GM10266 (cell line): Measurements from ENCODE around the gene PLAAT1.

ENCODE experiments used
- DNase-seq: peaks from one replicate; pipeline ENCODE4 v3.0.0; 2012; ENCODE audit errors: extremely low spot score
- CTCF ChIP-seq: IDR thresholded peaks from 2 replicates; pipeline ENCODE4 v1.5.1; 2012; ENCODE audit warnings: mild to moderate bottlenecking, low read depth; ENCODE audit not compliant: control insufficient read depth, insufficient read depth; ENCODE audit errors: missing control alignments

PLAAT1 gene

DNA sequence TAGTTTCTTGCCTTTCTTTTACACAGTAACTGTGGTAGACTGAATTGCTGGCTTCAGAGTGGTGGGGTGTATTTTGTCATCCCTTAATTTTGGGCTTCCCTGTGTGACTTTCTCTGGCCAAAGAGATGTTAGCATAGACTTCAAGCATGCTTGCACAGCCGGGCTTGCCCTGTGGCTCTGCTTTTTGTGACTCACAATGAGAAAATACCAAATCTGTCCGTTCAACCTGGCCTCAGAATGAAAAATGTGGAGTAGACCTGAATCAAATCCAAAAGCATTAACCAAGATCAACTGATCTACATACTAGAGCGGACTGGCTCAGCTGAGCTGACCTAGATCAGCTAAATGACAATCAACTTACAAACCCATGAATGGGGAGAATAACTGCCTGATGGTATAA lies 51.4 kb downstream of the PLAAT1 start:
- TF ChIP-seq CTCF = no peak
- DNase-seq = no peak

- TF ChIP-seq CTCF = no peak
- DNase-seq = no peak
These were observed 55.0 kb downstream of the PLAAT1 start for GRCh38 chr3:193295985-193296384.

GRCh38 chr3:193297421-193297820 lies 56.4 kb downstream of the PLAAT1 start:
- no peak for DNase-seq
- TF ChIP-seq CTCF = no peak

DNA sequence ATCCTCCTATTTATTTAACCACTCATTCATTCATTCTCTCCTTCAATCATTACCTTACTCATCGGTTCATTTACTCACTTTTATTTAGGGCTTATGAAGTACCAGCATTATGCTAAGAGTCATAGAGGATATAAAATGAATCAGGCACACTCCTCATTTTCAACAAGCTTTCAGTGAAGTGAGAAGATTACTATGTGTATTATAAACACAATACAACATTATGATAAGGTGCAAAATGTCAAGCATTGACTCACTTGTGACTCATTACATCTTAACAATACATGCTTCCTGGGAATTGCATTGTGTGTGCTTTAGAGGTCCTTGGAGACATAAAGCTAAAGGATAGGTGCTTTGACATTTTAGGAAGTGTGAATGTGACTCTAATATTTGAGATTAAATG lies 60.4 kb downstream of the PLAAT1 start:
- TF ChIP-seq CTCF = no peak
- no peak for DNase-seq

DNA sequence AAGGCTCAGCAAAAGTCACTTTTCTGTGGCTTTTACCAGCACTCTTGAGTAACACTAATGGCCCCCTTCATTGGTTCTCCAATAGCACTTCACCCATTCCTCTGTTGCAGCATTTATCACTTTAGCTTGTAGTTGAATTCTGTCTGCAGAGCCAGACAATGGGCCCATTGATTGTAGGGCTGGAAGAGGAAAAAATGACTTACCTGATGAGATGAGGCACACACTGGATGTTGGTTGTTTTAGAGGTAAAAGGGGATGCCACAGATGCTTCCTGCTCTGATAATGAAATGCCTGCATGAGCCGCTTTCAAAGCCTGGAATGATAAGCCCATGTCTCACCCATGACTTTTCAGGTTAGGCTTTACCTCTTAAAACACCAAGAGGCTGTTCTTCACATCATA lies 64.3 kb downstream of the PLAAT1 start:
- TF ChIP-seq CTCF = no peak
- no peak for DNase-seq

- DNase-seq = no peak
These were observed 70.1 kb downstream of the PLAAT1 start for GRCh38 chr3:193310914-193311723.

More at GRCh38 chr3:193310914-193311723, 70.1 kb downstream of the PLAAT1 start:
- TF ChIP-seq CTCF = no peak
